SJSA1 (cell line): ENCODE measurements around the gene KIAA0040. TPM values are rescaled to one million over a fixed set of nuclear protein-coding genes. Genes with fewer than 3 reads are reported as not detected.

Source experiments
- DNase-seq, 2 experiments: peaks; one replicate each; pipeline ENCODE4 v3.0.0-alpha.2; 2015 to 2020; ENCODE audit warnings: low spot score in 2 of 2, low read depth in 1 of 2
- H3K27ac ChIP-seq: fragments of 250-450 bp; sonication (Bioruptor Pico); 2 replicates; pipeline ENCODE4 v1.5.1; 2020; ENCODE audit warnings: mild to moderate bottlenecking, moderate library complexity
- H3K27me3 ChIP-seq: fragments of 250-450 bp; sonication (Bioruptor Pico); replicated peaks from 2 replicates; pipeline ENCODE4 v1.5.1; 2020; ENCODE audit warnings: mild to moderate bottlenecking, moderate library complexity
- H3K36me3 ChIP-seq: fragments of 250-450 bp; sonication (Bioruptor Pico); 2 replicates; pipeline ENCODE4 v1.5.1; 2020; ENCODE audit warnings: mild to moderate bottlenecking
- H3K4me1 ChIP-seq: fragments of 250-450 bp; sonication (Bioruptor Pico); replicated peaks from 2 replicates; pipeline ENCODE4 v1.6.1; 2021; ENCODE audit warnings: mild to moderate bottlenecking
- H3K4me3 ChIP-seq: fragments of 250-450 bp; sonication (Bioruptor Pico); 2 replicates; pipeline ENCODE4 v1.5.1; 2020; ENCODE audit warnings: mild to moderate bottlenecking
- H3K9me3 ChIP-seq: fragments of 250-450 bp; sonication (Bioruptor Pico); replicated peaks from 2 replicates; pipeline ENCODE4 v1.5.1; 2020; ENCODE audit warnings: mild to moderate bottlenecking
- total RNA-seq: library from RNA; depleted of rRNA; stranded (reverse); fragments of >200 nt; shearing (Covaris generic); gene quantifications from 2 replicates; pipeline ENCODE4 v1.2.3, GENCODE V29; 2014; rRNA removed

KIAA0040 gene
- 4.0 and 14.5 TPM in 2 replicates for total RNA-seq

- peak within 1 kb of the TSS; percentile 50 for H3K4me3 ChIP-seq
- DNase-seq = peak; percentile 68 to 83
- no peaks in the 10 kb centered on the region for H3K36me3 ChIP-seq
- H3K27me3 ChIP-seq = no peaks in the 10 kb centered on the region
- peak within 1 kb of the TSS; percentile 52 for H3K27ac ChIP-seq
- H3K9me3 ChIP-seq = no peaks in the 10 kb centered on the region
- H3K4me1 ChIP-seq = peaks cover 23% of the 10 kb centered on the region
Observed at GRCh38 chr1:175192630-175193526, at the start of gene KIAA0040. KIAA0040 (minus strand) TSS chr1:175192776; CDS start chr1:175161013, 31,763 bp downstream.

DNA sequence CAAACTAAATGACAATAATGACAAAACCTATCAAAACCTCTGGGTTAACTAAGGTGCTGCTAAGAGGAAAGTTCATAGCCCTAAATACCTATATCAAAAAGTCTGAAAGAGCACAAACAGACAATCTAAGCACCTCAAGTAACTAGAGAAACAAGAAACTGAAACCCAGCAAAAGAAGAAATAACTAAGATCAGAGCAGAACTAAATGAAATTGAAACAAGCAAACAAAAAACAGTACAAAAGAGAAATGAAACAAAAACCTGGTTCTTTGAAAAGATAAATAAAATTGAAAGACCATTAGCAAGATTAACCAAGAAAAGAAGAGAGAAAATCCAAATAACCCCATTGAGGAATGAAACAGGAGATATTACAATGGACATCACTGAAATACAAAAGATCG is 44.8 kb upstream of the KIAA0040 start:
- no peaks in the 10 kb centered on the region for H3K9me3 ChIP-seq
- no peaks in the 10 kb centered on the region for H3K27me3 ChIP-seq
- H3K4me1 ChIP-seq = no peaks in the 10 kb centered on the region
- H3K36me3 ChIP-seq = no peaks in the 10 kb centered on the region
- no peak overlapping the region for H3K4me3 ChIP-seq
- no peak for DNase-seq
- no peak overlapping the region for H3K27ac ChIP-seq

GRCh38 chr1:175234639-175235038 is 42.1 kb upstream of the KIAA0040 start:
- Histone ChIP-seq H3K27me3 (no peaks in the 10 kb centered on the region), H3K27ac (no peak overlapping the region), H3K4me3 (no peak overlapping the region), H3K9me3 (no peaks in the 10 kb centered on the region), H3K36me3 (no peaks in the 10 kb centered on the region), H3K4me1 (no peaks in the 10 kb centered on the region)
- DNase-seq = no peak

- DNase-seq = no peak
- H3K27ac ChIP-seq = no peak overlapping the region
Observed at GRCh38 chr1:175232335-175232734, 39.8 kb upstream of the KIAA0040 start.

GRCh38 chr1:175225805-175226129 is 33.2 kb upstream of the KIAA0040 start:
- Histone ChIP-seq H3K27me3 (no peaks in the 10 kb centered on the region), H3K27ac (no peak overlapping the region), H3K36me3 (no peaks in the 10 kb centered on the region; the same call in 1 of the 2 replicates), H3K9me3 (no peaks in the 10 kb centered on the region), H3K4me3 (no peak overlapping the region), H3K4me1 (no peaks in the 10 kb centered on the region)
- DNase-seq = no peak

More at GRCh38 chr1:175232335-175232734, 39.8 kb upstream of the KIAA0040 start:
- Histone ChIP-seq H3K4me3 (no peak overlapping the region), H3K27me3 (no peaks in the 10 kb centered on the region), H3K36me3 (no peaks in the 10 kb centered on the region; the same call in 1 of the 2 replicates), H3K9me3 (no peaks in the 10 kb centered on the region), H3K4me1 (no peaks in the 10 kb centered on the region)

- no peaks in the 10 kb centered on the region for H3K4me1 ChIP-seq
- no peaks in the 10 kb centered on the region for H3K27me3 ChIP-seq
- no peak overlapping the region for H3K27ac ChIP-seq
- H3K9me3 ChIP-seq = no peaks in the 10 kb centered on the region
- H3K36me3 ChIP-seq = no peaks in the 10 kb centered on the region
- H3K4me3 ChIP-seq = no peak overlapping the region
- no peak for DNase-seq
Observed at GRCh38 chr1:175222296-175222938, 29.8 kb upstream of the KIAA0040 start.

DNA sequence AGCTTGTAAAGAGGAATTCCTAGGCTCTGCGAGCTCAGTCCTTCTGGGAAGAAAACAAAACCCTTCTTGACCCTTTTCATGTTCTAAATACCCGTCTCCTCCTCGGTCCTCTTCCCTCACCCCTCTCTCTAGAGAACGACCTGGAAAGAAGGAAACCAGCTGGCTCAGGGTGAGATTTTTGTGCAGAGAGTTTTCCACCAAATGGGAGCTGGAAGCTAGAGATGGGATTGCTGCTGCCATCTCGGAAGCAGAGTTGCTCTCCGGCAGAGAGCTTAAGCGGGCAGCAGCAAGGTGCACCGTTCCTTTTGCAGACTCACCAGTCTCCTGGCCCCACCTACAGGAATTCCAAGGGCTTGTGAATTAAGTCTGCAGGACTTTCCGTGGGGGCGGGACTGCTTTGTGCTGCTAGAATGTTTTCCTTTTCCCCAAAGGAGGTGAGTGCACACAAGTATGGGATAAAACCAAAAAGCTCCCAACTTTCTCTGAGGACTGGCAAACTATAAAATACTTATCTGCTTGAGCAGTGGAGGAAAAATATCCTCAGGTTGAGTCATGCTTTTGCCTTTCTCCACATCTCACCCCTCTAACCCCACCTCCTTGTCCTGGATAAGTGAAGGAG is 29.1 kb upstream of the KIAA0040 start:
- no peaks in the 10 kb centered on the region for H3K36me3 ChIP-seq
- H3K4me3 ChIP-seq = no peak overlapping the region
- no peaks in the 10 kb centered on the region for H3K9me3 ChIP-seq
- H3K27ac ChIP-seq = no peak overlapping the region
- no peaks in the 10 kb centered on the region for H3K4me1 ChIP-seq
- no peaks in the 10 kb centered on the region for H3K27me3 ChIP-seq
- DNase-seq = no peak

- no peak for DNase-seq
- H3K27ac ChIP-seq = no peak overlapping the region
Observed at GRCh38 chr1:175220853-175221556, 28.4 kb upstream of the KIAA0040 start.

GRCh38 chr1:175219774-175220173 is 27.2 kb upstream of the KIAA0040 start:
- DNase-seq = no peak
- Histone ChIP-seq H3K27me3 (no peaks in the 10 kb centered on the region), H3K4me3 (no peak overlapping the region), H3K36me3 (no peaks in the 10 kb centered on the region), H3K4me1 (no peaks in the 10 kb centered on the region), H3K9me3 (no peaks in the 10 kb centered on the region), H3K27ac (no peak overlapping the region)

More at GRCh38 chr1:175220853-175221556, 28.4 kb upstream of the KIAA0040 start:
- H3K9me3 ChIP-seq = no peaks in the 10 kb centered on the region
- no peak overlapping the region for H3K4me3 ChIP-seq
- no peaks in the 10 kb centered on the region for H3K36me3 ChIP-seq
- no peaks in the 10 kb centered on the region for H3K4me1 ChIP-seq
- H3K27me3 ChIP-seq = no peaks in the 10 kb centered on the region

GRCh38 chr1:175218786-175219434 is 26.3 kb upstream of the KIAA0040 start:
- Histone ChIP-seq H3K27ac (no peak overlapping the region), H3K4me3 (no peak overlapping the region), H3K36me3 (no peaks in the 10 kb centered on the region), H3K9me3 (no peaks in the 10 kb centered on the region), H3K27me3 (no peaks in the 10 kb centered on the region), H3K4me1 (no peaks in the 10 kb centered on the region)
- no peak for DNase-seq

DNA sequence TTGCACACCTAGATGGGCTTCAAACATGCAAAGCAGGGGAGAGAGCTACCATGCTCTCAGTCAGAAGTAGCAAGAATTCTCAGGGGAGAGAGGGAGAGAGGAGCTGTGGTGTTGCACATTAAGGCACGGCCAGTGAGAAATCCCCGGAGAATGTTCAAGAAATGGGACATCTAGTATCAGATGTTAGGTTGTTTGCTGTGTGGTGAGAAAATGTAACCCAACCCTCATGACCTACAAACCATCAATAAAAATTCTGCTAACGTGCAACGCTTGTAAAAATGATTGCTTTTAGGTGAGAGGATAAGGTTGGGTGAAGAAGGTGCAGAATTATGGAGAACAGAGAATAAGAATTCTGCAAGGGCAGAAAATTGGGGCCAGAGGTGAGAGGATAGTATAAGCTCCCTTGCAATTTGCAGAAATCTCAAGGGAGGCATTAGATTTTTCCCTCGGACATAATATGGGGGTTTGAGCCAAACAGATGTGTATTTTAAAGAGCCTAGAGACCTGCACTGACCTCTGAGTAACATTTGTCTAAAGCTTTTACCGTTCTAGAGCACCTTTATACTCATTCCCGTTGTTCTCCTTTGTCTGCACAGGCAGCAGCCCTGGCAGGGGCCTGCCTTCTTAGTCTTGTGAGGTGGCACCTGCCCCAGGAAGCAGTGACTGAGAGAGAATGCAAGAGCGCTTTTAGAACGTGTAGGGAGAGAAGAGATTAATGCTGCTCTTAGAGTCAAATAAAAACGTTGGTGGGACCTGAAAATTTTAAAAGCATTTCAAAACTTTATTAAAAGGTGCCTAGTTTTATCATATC is 25.4 kb upstream of the KIAA0040 start:
- H3K4me3 ChIP-seq = no peak overlapping the region
- no peaks in the 10 kb centered on the region for H3K4me1 ChIP-seq
- no peak for DNase-seq
- no peaks in the 10 kb centered on the region for H3K36me3 ChIP-seq
- no peaks in the 10 kb centered on the region for H3K9me3 ChIP-seq
- H3K27ac ChIP-seq = no peak overlapping the region
- H3K27me3 ChIP-seq = no peaks in the 10 kb centered on the region

GRCh38 chr1:175216444-175216843 is 23.9 kb upstream of the KIAA0040 start:
- DNase-seq = no peak
- no peaks in the 10 kb centered on the region for H3K27me3 ChIP-seq
- H3K4me3 ChIP-seq = no peak overlapping the region
- H3K27ac ChIP-seq = no peak overlapping the region
- no peaks in the 10 kb centered on the region for H3K9me3 ChIP-seq
- no peaks in the 10 kb centered on the region for H3K4me1 ChIP-seq
- no peaks in the 10 kb centered on the region for H3K36me3 ChIP-seq
